ENCODE results near the gene OR52E2. TPM values are rescaled to one million over a fixed set of nuclear protein-coding genes. Genes with fewer than 3 reads are reported as not detected.

OR52E2 gene
- polyA plus RNA-seq, 1 donor (not counting 4 experiments of a cell fraction or from before 2014, with no cell fraction given): not detected

DNA sequence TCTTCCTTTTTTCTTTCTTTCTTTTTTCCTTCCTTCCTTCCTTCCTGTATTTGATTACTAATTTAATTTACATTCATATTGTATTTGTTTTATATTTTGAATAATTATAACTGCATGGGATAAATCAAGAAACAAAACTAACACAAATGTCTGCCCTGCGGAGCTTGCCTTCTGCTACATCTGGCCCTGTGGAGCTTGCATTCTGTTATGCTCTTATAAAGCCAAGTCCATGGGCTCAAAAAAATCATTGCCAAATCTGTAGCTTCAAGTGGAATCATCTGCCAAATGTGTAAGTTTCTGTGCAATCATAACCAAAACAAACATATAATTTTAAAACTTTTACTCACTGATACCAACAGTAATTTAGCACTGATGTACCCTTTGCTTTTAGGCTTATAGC, 21.1 kb downstream of the OR52E2 start:
- Histone ChIP-seq H3K9me3 (ENCODE audit: control insufficient read depth, low read depth, low read length) (no peaks in the 10 kb centered on the region), H3K4me2 (ENCODE audit: control insufficient read depth, extremely low read depth, insufficient read depth, low read depth, low read length) (no peak overlapping the region), H3K4me1 (ENCODE audit: control insufficient read depth, extremely low read depth, insufficient read depth, low read length) (no peaks in the 10 kb centered on the region), H3K27me3 (ENCODE audit: control insufficient read depth, extremely low read depth, insufficient read depth, low read length) (no peaks in the 10 kb centered on the region), H4K20me1 (ENCODE audit: control insufficient read depth, extremely low read depth, insufficient read depth, low read length) (no peaks in the 10 kb centered on the region), H2AFZ (ENCODE audit: control insufficient read depth, low read length) (no peak overlapping the region), H3K27ac (ENCODE audit: control insufficient read depth, insufficient read depth, low read length) (no peak overlapping the region), H3K36me3 (ENCODE audit: control insufficient read depth in 2 of 2, extremely low read depth in 1 of 2, insufficient read depth in 2 of 2, low read length in 2 of 2) (no peaks in the 10 kb centered on the region), H3K9ac (ENCODE audit: control insufficient read depth, extremely low read depth, insufficient read depth, low read length) (no peak overlapping the region), H3K9me1 (ENCODE audit: control insufficient read depth, extremely low read depth, insufficient read depth, low read length) (no peaks in the 10 kb centered on the region), H3K4me3 (ENCODE audit: control insufficient read depth in 2 of 3, extremely low read depth in 1 of 3, insufficient read depth in 2 of 3, low read depth in 1 of 3, low read length in 3 of 3) (no peak overlapping the region), H3K79me2 (ENCODE audit: control insufficient read depth, insufficient read depth, low read length) (no peaks in the 10 kb centered on the region)
- no peak for FAIRE-seq
- dilution Hi-C loops (cut with MboI; ENCODE audit: extremely low pct_ligation_motif_present, low sequenced_read_pairs): no loop called here
- DNase-seq (ENCODE audit: low read depth, low spot score): no peak
- TF ChIP-seq EZH2 (IDR thresholded peaks at IDR 0.05; ENCODE audit: low read length): no peak
- TF ChIP-seq, protein P1, sequence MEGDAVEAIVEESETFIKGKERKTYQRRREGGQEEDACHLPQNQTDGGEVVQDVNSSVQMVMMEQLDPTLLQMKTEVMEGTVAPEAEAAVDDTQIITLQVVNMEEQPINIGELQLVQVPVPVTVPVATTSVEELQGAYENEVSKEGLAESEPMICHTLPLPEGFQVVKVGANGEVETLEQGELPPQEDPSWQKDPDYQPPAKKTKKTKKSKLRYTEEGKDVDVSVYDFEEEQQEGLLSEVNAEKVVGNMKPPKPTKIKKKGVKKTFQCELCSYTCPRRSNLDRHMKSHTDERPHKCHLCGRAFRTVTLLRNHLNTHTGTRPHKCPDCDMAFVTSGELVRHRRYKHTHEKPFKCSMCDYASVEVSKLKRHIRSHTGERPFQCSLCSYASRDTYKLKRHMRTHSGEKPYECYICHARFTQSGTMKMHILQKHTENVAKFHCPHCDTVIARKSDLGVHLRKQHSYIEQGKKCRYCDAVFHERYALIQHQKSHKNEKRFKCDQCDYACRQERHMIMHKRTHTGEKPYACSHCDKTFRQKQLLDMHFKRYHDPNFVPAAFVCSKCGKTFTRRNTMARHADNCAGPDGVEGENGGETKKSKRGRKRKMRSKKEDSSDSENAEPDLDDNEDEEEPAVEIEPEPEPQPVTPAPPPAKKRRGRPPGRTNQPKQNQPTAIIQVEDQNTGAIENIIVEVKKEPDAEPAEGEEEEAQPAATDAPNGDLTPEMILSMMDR (optimal IDR thresholded peaks at IDR 0.05 in 1 of 3, IDR thresholded peaks at IDR 0.05 in 1 of 3, conservative IDR thresholded peaks at IDR 0.05 in 1 of 3; ENCODE audit: extremely low read depth in 1 of 3, insufficient read depth in 2 of 3, low read length in 3 of 3): no peak

DNA sequence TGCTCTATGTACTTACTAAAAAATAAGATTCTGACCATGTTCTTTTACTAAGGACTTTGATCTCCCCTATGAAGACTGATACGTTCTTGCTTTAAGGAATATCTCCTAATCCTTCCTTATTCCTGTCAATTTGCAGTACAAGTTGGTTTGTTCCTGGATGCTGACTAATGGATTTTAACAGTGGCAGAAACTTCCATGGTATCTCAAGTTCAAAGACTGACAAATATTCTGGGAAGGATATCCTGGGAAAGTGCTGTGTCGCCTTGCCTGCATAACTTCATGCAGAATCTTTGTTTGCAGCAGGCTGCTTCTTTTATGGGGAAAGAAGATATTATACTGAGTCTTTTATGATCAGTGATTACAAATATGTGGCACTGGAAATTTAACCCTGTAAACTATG, 21.5 kb downstream of the OR52E2 start:
- DNase-seq (ENCODE audit: low read depth, low spot score) (no peak), FAIRE-seq (no peak)
- H3K9me3 ChIP-seq (ENCODE audit: control insufficient read depth, low read depth, low read length): no peaks in the 10 kb centered on the region
- dilution Hi-C loops (cut with MboI; ENCODE audit: extremely low pct_ligation_motif_present, low sequenced_read_pairs): no loop called here
- no peaks in the 10 kb centered on the region for H3K4me1 ChIP-seq (ENCODE audit: control insufficient read depth, extremely low read depth, insufficient read depth, low read length)
- H2AFZ ChIP-seq (ENCODE audit: control insufficient read depth, low read length): no peak overlapping the region
- no peaks in the 10 kb centered on the region for H3K79me2 ChIP-seq (ENCODE audit: control insufficient read depth, insufficient read depth, low read length)
- no peaks in the 10 kb centered on the region for H3K36me3 ChIP-seq (ENCODE audit: control insufficient read depth in 2 of 2, extremely low read depth in 1 of 2, insufficient read depth in 2 of 2, low read length in 2 of 2)
- H3K27me3 ChIP-seq (ENCODE audit: control insufficient read depth, extremely low read depth, insufficient read depth, low read length): no peaks in the 10 kb centered on the region
- H3K27ac ChIP-seq (ENCODE audit: control insufficient read depth, insufficient read depth, low read length): no peak overlapping the region
- no peak overlapping the region for H3K4me2 ChIP-seq (ENCODE audit: control insufficient read depth, extremely low read depth, insufficient read depth, low read depth, low read length)
- H3K9ac ChIP-seq (ENCODE audit: control insufficient read depth, extremely low read depth, insufficient read depth, low read length): no peak overlapping the region
- no peak overlapping the region for H3K4me3 ChIP-seq (ENCODE audit: control insufficient read depth in 2 of 3, extremely low read depth in 1 of 3, insufficient read depth in 2 of 3, low read depth in 1 of 3, low read length in 3 of 3)
- TF ChIP-seq EZH2 (IDR thresholded peaks at IDR 0.05; ENCODE audit: low read length): no peak
- TF ChIP-seq, protein P1 (optimal IDR thresholded peaks at IDR 0.05 in 1 of 3, IDR thresholded peaks at IDR 0.05 in 1 of 3, conservative IDR thresholded peaks at IDR 0.05 in 1 of 3; ENCODE audit: extremely low read depth in 1 of 3, insufficient read depth in 2 of 3, low read length in 3 of 3): no peak
- H4K20me1 ChIP-seq (ENCODE audit: control insufficient read depth, extremely low read depth, insufficient read depth, low read length): no peaks in the 10 kb centered on the region
- H3K9me1 ChIP-seq (ENCODE audit: control insufficient read depth, extremely low read depth, insufficient read depth, low read length): no peaks in the 10 kb centered on the region

Measured in keratinocyte (primary cell).